Measurements from ENCODE around the gene POMP. TPM values are rescaled to one million over a fixed set of nuclear protein-coding genes. Genes with fewer than 3 reads are reported as not detected.

Gene POMP
- total RNA-seq, 5 donors from 2014 or later (not counting 1 experiment from before 2014, with no cell fraction given), result 21.4 to 24.7 (median 23.3) TPM

DNA sequence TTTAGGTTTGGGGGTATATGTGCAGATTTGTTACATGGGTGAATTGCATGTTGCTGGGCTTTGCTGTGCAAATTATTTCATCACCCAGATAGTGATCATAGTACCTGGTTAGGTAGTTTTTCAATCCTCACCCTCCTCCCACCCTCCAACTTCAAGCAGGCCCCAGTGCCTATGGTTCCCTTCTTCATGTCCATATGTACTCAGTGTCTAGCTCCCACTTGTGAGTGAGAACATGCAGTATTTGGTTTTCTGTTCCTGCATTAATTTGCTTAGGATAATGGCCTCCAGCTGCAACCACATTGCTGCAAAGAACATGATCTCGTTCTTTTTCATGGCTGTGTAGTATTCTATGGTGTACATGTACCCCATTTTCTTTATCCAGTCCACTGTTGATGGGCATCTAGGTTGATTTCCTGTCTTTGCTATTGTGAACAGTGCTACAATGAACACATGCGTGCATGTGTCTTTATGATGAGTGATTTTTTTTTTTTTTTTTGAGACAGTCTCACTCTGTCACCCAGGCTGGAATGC, 42.9 kb upstream of the POMP start:
- Mint-ChIP-seq H3K9me3 (no peaks in the 10 kb centered on the region), H3K27me3 (no peaks in the 10 kb centered on the region), H3K27ac (no peak overlapping the region), H3K36me3 (no peaks in the 10 kb centered on the region), H3K4me1 (peaks cover 12 to 14% (median 14%) of the 10 kb centered on the region in 3 donors), H3K4me3 (no peak overlapping the region)
- Histone ChIP-seq H3K4me1 (ENCODE audit: control insufficient read depth in 1 of 2, extremely low read depth in 1 of 2, insufficient read depth in 2 of 2, low read length in 2 of 2) (peaks cover 8 to 12% of the 10 kb centered on the region in 2 experiments), H3K4me3 (ENCODE audit: control insufficient read depth in 1 of 2, extremely low read depth in 1 of 2, low read length in 1 of 2) (no peak overlapping the region), H3K9me3 (no peaks in the 10 kb centered on the region), H3K27ac (ENCODE audit: low read length) (no peak overlapping the region), H3K27me3 (replicated peaks in 1 of 2; ENCODE audit: control insufficient read depth in 2 of 2, extremely low read depth in 1 of 2, insufficient read depth in 2 of 2, low read length in 1 of 2) (no peaks in the 10 kb centered on the region), H3K36me3 (ENCODE audit: control insufficient read depth in 2 of 2, extremely low read depth in 1 of 2, insufficient read depth in 1 of 2, low read length in 1 of 2) (no peaks in the 10 kb centered on the region)
- 67% methylated on average over 1 of the region's 2 CpGs for whole genome bisulfite sequencing (ENCODE audit: insufficient coverage)
- CTCF ChIA-PET, result no interaction called here
- DNase-seq (no peak), ATAC-seq (replicated peaks in 1 of 4) (no peak)
- POLR2A ChIA-PET, result no interaction called here

GRCh38 chr13:28618230-28618994, 40.5 kb upstream of the POMP start:
- ATAC-seq (replicated peaks in 1 of 4), result no peak
- Histone ChIP-seq H3K9me3 (no peaks in the 10 kb centered on the region), H3K27me3 (replicated peaks in 1 of 2; ENCODE audit: control insufficient read depth in 2 of 2, extremely low read depth in 1 of 2, insufficient read depth in 2 of 2, low read length in 1 of 2) (no peaks in the 10 kb centered on the region), H3K36me3 (ENCODE audit: control insufficient read depth in 2 of 2, extremely low read depth in 1 of 2, insufficient read depth in 1 of 2, low read length in 1 of 2) (no peaks in the 10 kb centered on the region), H3K27ac (ENCODE audit: low read length) (no peak overlapping the region), H3K4me3 (ENCODE audit: control insufficient read depth in 1 of 2, extremely low read depth in 1 of 2, low read length in 1 of 2) (no peak overlapping the region), H3K4me1 (ENCODE audit: control insufficient read depth in 1 of 2, extremely low read depth in 1 of 2, insufficient read depth in 2 of 2, low read length in 2 of 2) (no peaks in the 10 kb centered on the region)
- H3K27me3 Mint-ChIP-seq, result peaks cover 0 to 3% of the 10 kb centered on the region in 2 donors
- CTCF ChIA-PET, result no interaction called here
- WGBS (ENCODE audit: insufficient coverage), result 85% methylated on average over 17 of the region's 31 CpGs
- H3K4me3 Mint-ChIP-seq, result no peak overlapping the region
- no peaks in the 10 kb centered on the region for H3K9me3 Mint-ChIP-seq
- no peak for DNase-seq
- POLR2A ChIA-PET, result no interaction called here
- no peaks in the 10 kb centered on the region for H3K36me3 Mint-ChIP-seq
- H3K4me1 Mint-ChIP-seq, result peaks cover 0 to 1% (median 0%) of the 10 kb centered on the region in 3 donors
- H3K27ac Mint-ChIP-seq, result no peak overlapping the region

- Mint-ChIP-seq H3K4me1 (peaks cover 0 to 7% (median 5%) of the 10 kb centered on the region in 3 donors), H3K27ac (no peak overlapping the region), H3K9me3 (no peaks in the 10 kb centered on the region), H3K4me3 (no peak overlapping the region), H3K36me3 (no peaks in the 10 kb centered on the region), H3K27me3 (peaks cover 0 to 3% of the 10 kb centered on the region in 2 donors)
- no peak overlapping the region for H3K4me3 ChIP-seq (ENCODE audit: control insufficient read depth in 1 of 2, extremely low read depth in 1 of 2, low read length in 1 of 2)
- H3K36me3 ChIP-seq (ENCODE audit: control insufficient read depth in 2 of 2, extremely low read depth in 1 of 2, insufficient read depth in 1 of 2, low read length in 1 of 2), result no peaks in the 10 kb centered on the region
- H3K4me1 ChIP-seq (ENCODE audit: control insufficient read depth in 1 of 2, extremely low read depth in 1 of 2, insufficient read depth in 2 of 2, low read length in 2 of 2), result peaks cover 2 to 4% of the 10 kb centered on the region in 2 experiments
- ATAC-seq (replicated peaks in 1 of 4) (no peak), DNase-seq (no peak)
- H3K27me3 ChIP-seq (replicated peaks in 1 of 2; ENCODE audit: control insufficient read depth in 2 of 2, extremely low read depth in 1 of 2, insufficient read depth in 2 of 2, low read length in 1 of 2), result no peaks in the 10 kb centered on the region
- 92% methylated on average over 5 of the region's 8 CpGs for WGBS (ENCODE audit: insufficient coverage)
- ChIA-PET POLR2A (no interaction called here), CTCF (no interaction called here)
- H3K9me3 ChIP-seq, result no peaks in the 10 kb centered on the region
- H3K27ac ChIP-seq (ENCODE audit: low read length), result no peak overlapping the region
Measured at GRCh38 chr13:28620011-28620830, 38.7 kb upstream of the POMP start.

DNA sequence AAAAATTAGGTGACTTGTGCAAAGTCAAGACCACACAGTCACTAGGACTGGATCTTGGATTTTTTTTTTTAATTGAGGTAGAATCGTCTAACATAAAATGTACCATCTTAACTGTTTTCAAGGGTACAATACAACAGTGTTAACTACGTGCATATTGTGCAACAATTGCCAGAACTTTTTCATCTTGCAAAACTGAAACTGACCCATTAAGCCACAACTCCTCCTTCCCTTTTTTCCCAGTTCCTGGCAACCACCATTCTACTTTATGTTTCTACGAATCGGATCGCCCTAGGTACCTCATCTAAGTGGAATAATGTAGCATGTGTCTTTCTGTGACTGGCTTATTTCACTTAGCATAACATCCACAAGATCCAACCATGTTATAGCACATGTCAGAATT, 37.5 kb upstream of the POMP start:
- no peak overlapping the region for H3K27ac Mint-ChIP-seq
- ATAC-seq (replicated peaks in 1 of 4) (no peak), DNase-seq (no peak)
- Histone ChIP-seq H3K27me3 (replicated peaks in 1 of 2; ENCODE audit: control insufficient read depth in 2 of 2, extremely low read depth in 1 of 2, insufficient read depth in 2 of 2, low read length in 1 of 2) (no peaks in the 10 kb centered on the region), H3K4me3 (ENCODE audit: control insufficient read depth in 1 of 2, extremely low read depth in 1 of 2, low read length in 1 of 2) (no peak overlapping the region), H3K4me1 (ENCODE audit: control insufficient read depth in 1 of 2, extremely low read depth in 1 of 2, insufficient read depth in 2 of 2, low read length in 2 of 2) (peaks cover 2 to 4% of the 10 kb centered on the region in 2 experiments), H3K27ac (ENCODE audit: low read length) (no peak overlapping the region), H3K36me3 (ENCODE audit: control insufficient read depth in 2 of 2, extremely low read depth in 1 of 2, insufficient read depth in 1 of 2, low read length in 1 of 2) (no peaks in the 10 kb centered on the region), H3K9me3 (no peaks in the 10 kb centered on the region)
- H3K36me3 Mint-ChIP-seq, result no peaks in the 10 kb centered on the region
- ChIA-PET CTCF (no interaction called here), POLR2A (no interaction called here)
- H3K27me3 Mint-ChIP-seq, result peaks cover 0 to 3% of the 10 kb centered on the region in 2 donors
- no peaks in the 10 kb centered on the region for H3K9me3 Mint-ChIP-seq
- H3K4me1 Mint-ChIP-seq, result peaks cover 0 to 7% (median 5%) of the 10 kb centered on the region in 3 donors
- no CpG with 5 or more reads among the region's 5 CpGs for WGBS (ENCODE audit: insufficient coverage)
- no peak overlapping the region for H3K4me3 Mint-ChIP-seq

GRCh38 chr13:28622286-28622685, 36.6 kb upstream of the POMP start:
- H3K4me3 Mint-ChIP-seq, result no peak overlapping the region
- CTCF ChIA-PET, result no interaction called here
- H3K4me1 Mint-ChIP-seq, result peaks cover 0 to 7% (median 5%) of the 10 kb centered on the region in 3 donors
- no peaks in the 10 kb centered on the region for H3K27me3 ChIP-seq (replicated peaks in 1 of 2; ENCODE audit: control insufficient read depth in 2 of 2, extremely low read depth in 1 of 2, insufficient read depth in 2 of 2, low read length in 1 of 2)
- POLR2A ChIA-PET, result no interaction called here
- peak overlapping the region in 1 of 2 donors; percentile 15 for H3K27ac Mint-ChIP-seq
- H3K27ac ChIP-seq (ENCODE audit: low read length), result no peak overlapping the region
- no peaks in the 10 kb centered on the region for H3K9me3 ChIP-seq
- WGBS (ENCODE audit: insufficient coverage), result 88% methylated on average over 8 of the region's 8 CpGs
- H3K27me3 Mint-ChIP-seq, result peaks cover 0 to 3% of the 10 kb centered on the region in 2 donors
- H3K4me1 ChIP-seq (ENCODE audit: control insufficient read depth in 1 of 2, extremely low read depth in 1 of 2, insufficient read depth in 2 of 2, low read length in 2 of 2), result peaks cover 2 to 4% of the 10 kb centered on the region in 2 experiments
- H3K36me3 Mint-ChIP-seq, result no peaks in the 10 kb centered on the region
- H3K9me3 Mint-ChIP-seq, result no peaks in the 10 kb centered on the region
- ATAC-seq (replicated peaks in 1 of 4) (no peak), DNase-seq (peak in 1 of 35 experiments; percentile 2)
- no peak overlapping the region for H3K4me3 ChIP-seq (ENCODE audit: control insufficient read depth in 1 of 2, extremely low read depth in 1 of 2, low read length in 1 of 2)
- H3K36me3 ChIP-seq (ENCODE audit: control insufficient read depth in 2 of 2, extremely low read depth in 1 of 2, insufficient read depth in 1 of 2, low read length in 1 of 2), result no peaks in the 10 kb centered on the region

DNA sequence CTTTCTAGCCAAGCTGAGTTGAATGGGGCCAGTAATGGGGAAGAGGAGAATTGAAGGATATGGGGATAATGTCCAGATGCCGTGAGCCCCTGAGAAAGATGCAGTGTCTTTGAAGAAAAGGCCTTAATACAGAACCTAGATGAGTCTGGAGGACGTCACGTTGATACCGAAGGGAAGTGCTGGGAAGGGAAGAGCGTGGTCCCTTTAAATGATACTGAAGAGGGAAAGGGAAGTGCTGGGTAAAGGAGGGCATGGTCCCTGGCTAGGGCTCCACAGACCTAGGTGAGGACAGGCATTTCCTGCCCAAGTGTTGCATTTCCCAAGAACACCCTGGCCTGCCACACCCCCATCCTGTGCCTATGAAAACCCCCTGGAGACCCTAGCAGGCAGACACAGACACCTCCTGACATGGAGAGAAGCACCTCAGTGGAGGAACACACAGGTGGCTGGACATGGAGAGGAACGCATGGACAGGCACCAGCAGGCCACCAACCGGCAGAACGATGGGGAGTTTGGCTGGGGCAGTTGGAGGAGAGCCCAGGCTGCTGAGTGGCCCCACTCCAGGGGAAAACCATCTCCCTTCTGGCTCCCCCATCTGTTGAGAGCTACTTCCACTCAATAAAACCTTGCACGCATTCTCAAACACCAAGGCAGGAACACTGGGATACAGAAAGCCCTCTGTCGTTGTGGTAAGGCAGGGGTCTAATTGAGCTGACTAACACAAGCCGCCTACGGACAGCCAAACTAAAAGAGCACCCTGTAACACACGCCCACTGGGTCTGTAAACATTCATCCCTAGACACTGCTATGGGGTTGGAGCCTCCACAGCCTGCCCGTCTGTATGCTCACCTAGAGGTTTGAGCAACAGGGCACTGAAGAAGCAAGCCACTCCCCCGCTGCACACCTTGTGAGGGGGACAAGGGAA, 34.9 kb upstream of the POMP start:
- no peak for ATAC-seq (replicated peaks in 1 of 4)
- Mint-ChIP-seq H3K36me3 (no peaks in the 10 kb centered on the region), H3K27me3 (peaks cover 0 to 4% of the 10 kb centered on the region in 2 donors), H3K4me1 (peaks cover 0 to 7% (median 5%) of the 10 kb centered on the region in 3 donors), H3K27ac (no peak overlapping the region), H3K4me3 (no peak overlapping the region), H3K9me3 (no peaks in the 10 kb centered on the region)
- ChIA-PET POLR2A (no interaction called here), CTCF (no interaction called here)
- no peak overlapping the region for H3K27ac ChIP-seq (ENCODE audit: low read length)
- no peak overlapping the region for H3K4me3 ChIP-seq (ENCODE audit: control insufficient read depth in 1 of 2, extremely low read depth in 1 of 2, low read length in 1 of 2)
- WGBS (ENCODE audit: insufficient coverage), result 68% methylated on average over 9 of the region's 15 CpGs
- DNase-seq, result no peak
- H3K27me3 ChIP-seq (replicated peaks in 1 of 2; ENCODE audit: control insufficient read depth in 2 of 2, extremely low read depth in 1 of 2, insufficient read depth in 2 of 2, low read length in 1 of 2), result no peaks in the 10 kb centered on the region
- H3K4me1 ChIP-seq (ENCODE audit: control insufficient read depth in 1 of 2, extremely low read depth in 1 of 2, insufficient read depth in 2 of 2, low read length in 2 of 2), result peaks cover 2 to 4% of the 10 kb centered on the region in 2 experiments
- no peaks in the 10 kb centered on the region for H3K36me3 ChIP-seq (ENCODE audit: control insufficient read depth in 2 of 2, extremely low read depth in 1 of 2, insufficient read depth in 1 of 2, low read length in 1 of 2)
- no peaks in the 10 kb centered on the region for H3K9me3 ChIP-seq

Measured in T-cell (primary cell).